GM21390 (cell line): ENCODE measurements around the gene KCNQ1.

Source experiments
- ATAC-seq: cut with Tn5 transposase; IDR thresholded peaks from one replicate; pipeline ENCODE4 v1.9.1; 2021; ENCODE audit not compliant: unreplicated experiment

Gene KCNQ1

DNA sequence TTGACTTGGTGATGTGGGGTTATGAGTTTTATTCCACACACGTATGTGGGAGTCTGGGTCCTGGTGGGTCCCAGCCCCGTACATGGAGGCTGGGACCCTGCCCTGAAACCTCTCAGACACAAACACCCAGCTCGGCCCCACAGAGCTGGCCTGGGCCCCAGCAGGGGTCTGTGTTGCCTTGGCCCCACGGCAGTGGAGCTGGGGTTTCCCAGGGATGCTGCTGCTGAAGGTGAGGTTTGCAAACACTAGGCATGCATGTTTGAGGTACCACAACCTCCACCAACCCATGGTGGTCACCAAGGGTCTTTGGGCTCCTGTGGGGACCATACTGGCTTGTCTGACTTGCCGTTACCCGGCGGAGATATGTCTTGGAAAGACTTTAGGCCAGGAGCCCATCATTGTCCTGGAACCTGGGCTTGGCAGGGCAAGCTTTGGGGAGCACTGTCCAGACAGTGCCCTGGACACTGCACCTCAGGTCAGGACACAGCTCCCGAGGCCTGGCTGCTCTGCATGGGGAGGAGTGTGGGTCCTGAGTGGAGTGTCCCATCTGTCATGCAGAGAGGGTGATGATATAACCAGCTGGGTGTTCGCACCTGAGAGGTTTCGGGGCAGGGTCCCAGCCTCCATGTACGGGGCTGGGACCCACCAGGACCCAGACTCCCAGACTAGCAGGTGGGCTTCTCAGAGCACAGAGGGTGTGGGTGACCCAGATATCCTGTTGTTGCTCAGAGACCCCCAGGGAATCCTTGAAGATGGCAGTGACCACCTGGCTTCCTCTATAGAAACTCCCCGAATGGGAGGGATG, 63.3 kb downstream of the KCNQ1 start:
- no peak for ATAC-seq

- ATAC-seq: no peak
These were observed 64.0 kb downstream of the KCNQ1 start for GRCh38 chr11:2508793-2509192.

DNA sequence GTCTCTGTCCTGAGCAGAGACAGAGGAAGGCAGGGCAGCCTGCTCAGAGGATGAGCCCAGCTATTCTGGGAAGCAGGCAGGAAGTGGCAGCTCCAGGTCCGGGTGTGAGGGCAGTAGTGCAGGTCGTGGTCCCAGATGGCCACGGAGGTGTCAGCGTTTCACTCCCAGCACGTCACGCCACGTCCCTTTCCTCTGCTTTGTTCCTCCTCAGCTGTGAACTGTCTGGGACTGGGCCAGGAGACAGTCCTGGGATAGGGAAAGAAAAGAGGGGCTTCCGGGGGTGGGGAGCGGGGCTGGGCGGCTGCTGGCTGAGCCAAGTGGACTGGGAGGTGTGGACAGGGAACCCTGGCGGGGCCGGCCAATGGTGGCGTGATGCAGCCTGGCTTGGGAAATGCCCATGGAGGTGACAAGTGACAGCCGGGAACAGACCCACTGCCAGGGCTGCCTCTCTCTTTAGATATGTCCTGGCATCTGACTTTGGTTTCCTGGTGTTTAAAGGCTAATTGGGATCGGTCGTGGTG, 64.7 kb downstream of the KCNQ1 start:
- no peak for ATAC-seq

GRCh38 chr11:2510626-2511402, 66.0 kb downstream of the KCNQ1 start:
- no peak for ATAC-seq

- no peak for ATAC-seq
These were observed 66.9 kb downstream of the KCNQ1 start for GRCh38 chr11:2511421-2512369.

- ATAC-seq: no peak
These were observed 67.9 kb downstream of the KCNQ1 start for GRCh38 chr11:2512431-2513407.

GRCh38 chr11:2513441-2513840, 68.6 kb downstream of the KCNQ1 start:
- no peak for ATAC-seq

DNA sequence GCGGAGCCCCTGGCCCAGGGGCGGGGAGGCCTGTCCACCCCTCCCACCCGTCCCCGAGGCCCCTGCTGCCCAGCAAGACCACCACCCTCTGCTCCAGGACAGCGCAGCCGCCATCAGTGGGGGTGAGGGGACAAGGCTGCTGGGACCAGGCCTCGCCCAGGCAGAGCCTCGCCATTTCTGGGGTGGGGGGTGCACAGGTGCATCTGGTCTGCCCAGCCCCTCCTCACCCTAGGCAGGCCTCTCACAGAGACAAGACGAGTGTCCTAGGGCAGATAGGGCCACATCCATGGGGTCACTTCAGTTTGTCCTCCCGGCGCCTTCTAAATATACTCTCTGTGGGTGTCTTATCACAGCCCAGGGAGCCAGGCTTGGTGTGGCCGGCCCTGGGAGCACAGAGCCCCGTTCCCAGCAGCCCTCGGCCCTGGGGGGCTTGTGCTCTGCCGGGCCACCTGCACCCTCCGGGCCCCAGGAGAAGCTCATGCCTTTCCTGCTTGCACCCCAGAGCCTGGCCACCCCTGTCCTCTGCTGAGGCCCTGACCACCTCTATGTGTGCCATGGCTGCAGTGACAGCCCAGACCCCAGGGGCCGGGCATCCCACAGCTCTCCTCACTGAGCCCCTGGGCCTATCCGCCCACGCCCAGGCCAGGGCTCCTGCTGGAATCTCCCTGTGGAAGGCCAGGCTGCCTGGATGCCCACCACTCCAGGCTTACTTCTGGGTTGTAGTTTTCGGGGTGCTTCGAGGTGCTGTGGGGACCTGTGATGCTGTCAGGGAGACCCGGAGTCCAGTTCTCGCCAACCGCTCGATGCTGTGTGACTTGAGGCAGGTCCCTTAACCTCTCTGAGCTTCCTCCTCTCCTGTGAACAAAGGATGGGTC, 70.8 kb downstream of the KCNQ1 start:
- ATAC-seq: no peak

DNA sequence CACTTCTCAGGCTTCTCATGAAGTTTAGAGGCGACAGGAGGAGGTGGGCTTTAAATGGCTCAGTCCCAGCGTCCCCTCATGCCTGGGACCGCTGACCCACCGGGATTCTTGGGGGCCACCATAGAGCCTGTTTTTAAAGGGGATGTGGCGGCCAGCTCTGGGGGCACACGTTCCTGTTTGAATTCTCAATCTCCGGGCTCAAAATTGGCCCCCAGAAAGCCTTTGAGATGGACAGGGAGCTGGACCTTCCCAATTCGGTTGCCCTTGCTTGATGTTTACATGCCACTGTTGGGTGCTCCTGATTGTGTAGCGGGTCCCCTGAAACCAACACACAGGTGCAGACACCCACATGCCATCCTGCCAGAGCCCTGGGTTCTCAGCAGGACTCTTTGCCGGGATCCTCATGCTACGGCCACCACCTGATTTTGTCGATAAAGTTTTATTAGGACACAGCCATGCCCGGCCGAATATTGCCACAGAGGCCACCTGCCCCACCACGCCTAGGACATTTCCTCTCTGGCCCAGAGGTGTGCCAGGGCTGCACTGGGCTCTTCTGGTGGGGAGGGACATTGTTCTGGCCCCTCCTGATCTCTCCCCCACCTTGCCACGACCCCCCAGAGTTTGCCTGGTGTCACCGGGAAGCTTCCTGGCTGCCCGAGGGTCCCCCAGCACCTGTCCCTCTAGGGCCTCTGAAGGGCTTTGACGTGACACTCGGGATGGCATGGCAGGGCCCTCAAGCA, 71.6 kb downstream of the KCNQ1 start:
- no peak for ATAC-seq

DNA sequence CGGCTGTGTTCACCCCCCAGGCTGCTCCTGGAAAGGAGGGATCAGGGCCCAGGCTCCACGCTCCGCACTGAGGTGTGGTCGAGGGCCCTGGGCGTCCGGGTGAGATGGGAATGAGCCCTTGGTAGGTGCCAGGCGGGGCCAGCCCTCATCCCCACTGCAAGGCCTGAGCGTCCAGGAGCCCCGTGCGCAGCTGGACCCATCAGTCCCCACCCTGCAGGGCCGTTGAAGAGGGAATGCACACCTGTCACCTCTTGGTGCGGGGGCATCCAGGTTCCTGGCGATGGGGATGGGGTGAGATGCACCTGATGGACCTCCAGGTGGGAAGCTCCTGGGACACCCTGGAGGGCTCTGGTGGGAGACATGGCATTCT, 72.2 kb downstream of the KCNQ1 start:
- ATAC-seq: no peak

- no peak for ATAC-seq
These were observed 72.7 kb downstream of the KCNQ1 start for GRCh38 chr11:2517386-2518064.

- no peak for ATAC-seq
These were observed 73.5 kb downstream of the KCNQ1 start for GRCh38 chr11:2518111-2518982.

GRCh38 chr11:2518983-2519340, 74.2 kb downstream of the KCNQ1 start:
- no peak for ATAC-seq

DNA sequence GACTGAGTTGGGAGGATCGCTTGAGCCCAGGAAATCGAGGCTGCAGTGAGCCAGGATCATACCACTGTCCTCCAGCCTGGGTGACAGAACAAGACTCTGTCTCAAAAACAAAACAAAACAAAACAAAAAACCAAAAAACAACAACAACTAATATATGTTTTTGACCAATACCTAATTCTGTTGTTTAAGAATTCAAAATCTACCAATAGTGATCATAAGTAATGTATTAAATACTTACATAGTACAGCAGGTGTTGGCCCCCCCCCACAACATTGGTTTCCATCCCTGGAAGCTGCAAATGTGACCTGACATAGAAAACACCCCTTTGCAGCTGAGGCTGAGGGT, 74.7 kb downstream of the KCNQ1 start:
- no peak for ATAC-seq

DNA sequence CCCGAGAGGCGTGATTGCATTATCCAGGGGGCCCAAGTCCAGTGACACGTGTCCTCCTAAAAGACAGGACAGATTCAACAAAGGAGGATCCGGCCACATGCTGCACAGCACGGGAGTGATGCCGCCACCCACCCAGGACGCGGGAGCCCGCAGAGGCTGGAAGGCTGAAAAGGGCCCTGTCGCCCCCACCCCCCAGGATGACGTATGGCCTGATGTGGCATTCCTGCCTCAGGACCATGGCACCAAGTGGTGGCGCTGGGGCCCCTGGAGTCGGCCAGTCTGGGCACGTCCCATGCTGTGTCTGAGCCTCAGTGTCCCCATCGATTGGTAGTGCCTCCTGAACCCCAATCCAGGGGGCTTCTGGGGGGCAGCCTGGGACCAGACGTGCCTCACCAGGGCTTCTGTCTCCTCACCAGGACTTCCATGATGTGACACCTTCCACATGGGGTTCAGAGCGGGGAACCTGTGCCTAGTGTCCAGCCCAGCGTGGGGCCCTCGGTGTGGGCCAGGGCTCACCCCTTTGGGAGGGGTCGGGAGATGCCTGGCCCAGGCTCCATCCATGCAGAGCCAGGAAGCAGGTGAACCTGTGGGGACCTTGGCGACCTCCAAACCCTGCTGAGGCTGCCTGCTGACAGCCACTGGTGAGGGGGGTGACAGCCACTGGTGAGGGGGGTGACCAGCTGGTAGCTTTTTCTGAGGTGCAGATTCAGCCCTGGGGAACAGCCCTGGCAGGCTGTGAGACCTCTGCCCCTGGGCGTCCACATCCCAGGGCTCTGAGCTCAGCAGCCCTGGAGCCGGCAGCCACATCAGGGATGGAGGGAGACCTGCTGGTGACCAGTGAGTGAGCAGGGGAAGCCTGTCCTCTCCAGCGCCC, 75.3 kb downstream of the KCNQ1 start:
- no peak for ATAC-seq

GRCh38 chr11:2520736-2521035, 75.9 kb downstream of the KCNQ1 start:
- no peak for ATAC-seq
